Esophagus muscularis mucosa (tissue), 4 donors: ENCODE results near the gene PFKFB3. TPM values are rescaled to one million over a fixed set of nuclear protein-coding genes. Genes with fewer than 3 reads are reported as not detected.

Experiments
- DNase-seq: peaks from one replicate; pipeline ENCODE4 v3.0.0-alpha.2; 2017; ENCODE audit errors: extremely low spot score
- H3K27ac ChIP-seq, 4 donors: fragments of 200-600 bp; sonication (generic); replicated peaks in 1 of 4; 1 replicate in 3 of 4; 2 replicates in 1 of 4; pipeline ENCODE4 v1.5.1; 2016 to 2019; ENCODE audit warnings: mild to moderate bottlenecking in 1 of 4
- H3K27me3 ChIP-seq, 4 donors: fragments of 200-600 bp; sonication (generic); one replicate each; pipeline versions ENCODE4 v1.5.1 to v1.6.0; 2016 to 2019
- H3K36me3 ChIP-seq, 4 donors: fragments of 200-600 bp; sonication (generic); one replicate each; pipeline ENCODE4 v1.5.1; 2016 to 2019
- H3K4me1 ChIP-seq, 4 donors: fragments of 200-600 bp; sonication (generic); one replicate each; pipeline ENCODE4 v1.5.1; 2016 to 2019
- H3K4me3 ChIP-seq, 4 donors: fragments of 200-600 bp; sonication (generic); 1 replicate in 2 of 4; 2 replicates in 2 of 4; pipeline ENCODE4 v1.5.1; 2016 to 2019; ENCODE audit warnings: mild to moderate bottlenecking in 4 of 4, moderate library complexity in 1 of 4
- H3K9me3 ChIP-seq, 4 donors: fragments of 200-600 bp; sonication (generic); 1 replicate in 3 of 4; 2 replicates in 1 of 4; pipeline ENCODE4 v1.5.1; 2016 to 2019
- CTCF ChIP-seq, 3 experiments: fragments of 200-600 bp in 2 of 3; fragments of 450-650 bp in 1 of 3; sonication (generic) in 2 of 3; IDR thresholded peaks; one replicate each; pipeline ENCODE4 v1.5.1; 2017 to 2019; ENCODE audit warnings: antibody characterized with exemption in 3 of 3, mild to moderate bottlenecking in 2 of 3, moderate library complexity in 1 of 3
- EP300 ChIP-seq: sonication (generic); formaldehyde crosslinking; IDR thresholded peaks from one replicate; pipeline ENCODE4 v1.6.1; 2017; ENCODE audit warnings: antibody characterized with exemption
- POLR2A ChIP-seq: fragments of 450-650 bp; IDR thresholded peaks from one replicate; pipeline ENCODE4 v1.6.1; 2017; ENCODE audit warnings: antibody characterized with exemption, moderate library complexity, mild to moderate bottlenecking, low read depth
- POLR2AphosphoS5 ChIP-seq, 2 donors: sonication (generic); formaldehyde crosslinking; IDR thresholded peaks; one replicate each; pipeline ENCODE4 v1.6.1; 2017; ENCODE audit warnings: antibody characterized with exemption in 2 of 2
- WGBS: methylation state at CpG from one replicate; pipeline ENCODE4 v1.1.5; 2018; 5-methylcytosine and 5-hydroxymethylcytosine counted together
- intact Hi-C: fragments of 100-400 bp; cut with DNase I; formaldehyde crosslinking; loops from one replicate; pipeline ENCODE4 v1.15.1; 2023
- total RNA-seq, 4 donors: library from RNA; depleted of rRNA; stranded (reverse); fragments of >200 nt; gene quantifications; one replicate each; pipeline versions ENCODE4 v1.1.0 to v1.2.1, GENCODE V29; 2016

The PFKFB3 gene
- total RNA-seq, 4 donors from 2014 or later: 22.4 to 49.1 (median 37.9) TPM

- TF ChIP-seq CTCF (IDR thresholded peaks at IDR 0.05) (no peak), POLR2A (no peak), EP300 (no peak), POLR2AphosphoS5 (IDR thresholded peaks at IDR 0.05) (no peak)
- intact Hi-C loops: no loop called here
- Histone ChIP-seq H3K27me3 (no peaks in the 10 kb centered on the region), H3K27ac (no peak overlapping the region), H3K4me1 (peaks cover 5 to 20% (median 16%) of the 10 kb centered on the region in 4 donors), H3K9me3 (no peaks in the 10 kb centered on the region), H3K36me3 (no peaks in the 10 kb centered on the region), H3K4me3 (no peak overlapping the region)
- 88% methylated on average over 6 of the region's 7 CpGs for WGBS
- DNase-seq: no peak
Observed at GRCh38 chr10:6270951-6271350, 68.2 kb downstream of the PFKFB3 start.

GRCh38 chr10:6271663-6272062 lies 68.9 kb downstream of the PFKFB3 start:
- 91% methylated on average over 3 of the region's 3 CpGs for WGBS
- Histone ChIP-seq H3K27ac (no peak overlapping the region), H3K4me3 (no peak overlapping the region), H3K9me3 (no peaks in the 10 kb centered on the region), H3K27me3 (no peaks in the 10 kb centered on the region), H3K36me3 (no peaks in the 10 kb centered on the region), H3K4me1 (peaks cover 5 to 20% (median 16%) of the 10 kb centered on the region in 4 donors)
- no peak for TF ChIP-seq POLR2AphosphoS5 (IDR thresholded peaks at IDR 0.05)
- DNase-seq: no peak
- intact Hi-C loops: no loop called here

DNA sequence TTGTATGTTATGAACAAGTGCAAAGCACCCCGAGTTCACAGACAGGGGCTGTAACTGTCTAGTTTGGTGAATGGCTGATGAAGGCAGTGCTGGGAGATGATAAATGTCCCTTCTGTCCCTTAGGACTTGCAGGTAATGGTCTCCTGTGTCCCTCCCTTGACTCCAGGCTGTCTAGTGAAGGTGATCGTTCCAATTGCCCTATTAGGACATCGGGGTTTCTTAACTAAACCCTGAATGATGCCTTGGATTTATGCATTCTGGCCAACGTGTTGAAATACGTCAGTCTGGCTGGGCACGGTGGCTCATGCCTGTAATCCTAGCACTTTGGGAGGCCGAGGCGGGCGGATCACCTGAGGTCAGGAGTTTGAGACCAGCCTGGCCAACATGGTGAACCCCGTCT lies 69.4 kb downstream of the PFKFB3 start:
- intact Hi-C loops: no loop called here
- TF ChIP-seq EP300: no peak
- TF ChIP-seq CTCF (IDR thresholded peaks at IDR 0.05): no peak
- TF ChIP-seq POLR2AphosphoS5 (IDR thresholded peaks at IDR 0.05): no peak
- no peak overlapping the region for H3K27ac ChIP-seq
- no peak for DNase-seq
- H3K36me3 ChIP-seq: no peaks in the 10 kb centered on the region
- peaks cover 5 to 20% (median 16%) of the 10 kb centered on the region in 4 donors for H3K4me1 ChIP-seq
- H3K4me3 ChIP-seq: no peak overlapping the region
- H3K27me3 ChIP-seq: no peaks in the 10 kb centered on the region
- no peaks in the 10 kb centered on the region for H3K9me3 ChIP-seq
- WGBS: 97% methylated on average over 10 of the region's 10 CpGs

- Histone ChIP-seq H3K36me3 (no peaks in the 10 kb centered on the region), H3K27ac (no peak overlapping the region), H3K4me1 (peaks cover 5 to 20% (median 16%) of the 10 kb centered on the region in 4 donors), H3K27me3 (no peaks in the 10 kb centered on the region), H3K9me3 (no peaks in the 10 kb centered on the region), H3K4me3 (no peak overlapping the region)
- DNase-seq: no peak
- WGBS: 84% methylated on average over 11 of the region's 11 CpGs
- no peak for TF ChIP-seq POLR2A
- TF ChIP-seq CTCF (IDR thresholded peaks at IDR 0.05): no peak
- no peak for TF ChIP-seq EP300
- TF ChIP-seq POLR2AphosphoS5 (IDR thresholded peaks at IDR 0.05): no peak
- intact Hi-C loops: no loop called here
Observed at GRCh38 chr10:6273351-6273750, 70.6 kb downstream of the PFKFB3 start.

DNA sequence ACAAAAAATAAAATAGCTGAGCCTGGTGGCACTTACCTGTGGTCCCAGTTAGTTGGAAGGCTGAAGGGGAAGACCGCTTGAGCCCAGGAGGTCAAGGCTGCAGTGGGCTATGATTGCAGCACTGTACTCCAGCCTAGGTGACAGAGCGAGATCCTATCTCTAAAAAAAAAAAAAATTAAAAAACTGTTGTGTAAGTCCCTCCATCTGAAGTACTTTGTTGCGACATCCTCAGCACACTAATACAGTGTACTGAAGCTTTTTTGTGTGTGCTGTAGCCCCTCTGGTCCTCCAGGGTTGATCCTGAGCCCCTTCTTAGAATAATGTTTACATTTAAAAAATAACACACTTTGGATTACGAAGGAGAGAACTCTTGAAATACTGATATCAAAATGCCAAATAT lies 71.3 kb downstream of the PFKFB3 start:
- Histone ChIP-seq H3K27me3 (no peaks in the 10 kb centered on the region), H3K36me3 (no peaks in the 10 kb centered on the region), H3K4me3 (no peak overlapping the region), H3K9me3 (no peaks in the 10 kb centered on the region), H3K27ac (no peak overlapping the region), H3K4me1 (peaks cover 5 to 20% (median 16%) of the 10 kb centered on the region in 4 donors)
- no peak for DNase-seq
- intact Hi-C loops: no loop called here
- TF ChIP-seq CTCF (IDR thresholded peaks at IDR 0.05) (no peak), POLR2A (no peak), EP300 (no peak), POLR2AphosphoS5 (IDR thresholded peaks at IDR 0.05) (no peak)
- 88% methylated on average over 4 of the region's 4 CpGs for WGBS
